Brain microvascular endothelial cell (primary cell): Measurements from ENCODE around the gene GNPDA1.

Experiments used
- DNase-seq: peaks from one replicate; pipeline ENCODE4 v3.0.0-alpha.2; 2020
- H3K27ac ChIP-seq: fragments of 250-450 bp; sonication (Bioruptor Pico); 2 replicates; pipeline ENCODE4 v1.5.1; 2020; ENCODE audit warnings: mild to moderate bottlenecking, moderate library complexity
- H3K27me3 ChIP-seq: fragments of 250-450 bp; sonication (Bioruptor Pico); replicated peaks from 2 replicates; pipeline ENCODE4 v1.5.1; 2020; ENCODE audit warnings: mild to moderate bottlenecking
- H3K36me3 ChIP-seq: fragments of 250-450 bp; sonication (Bioruptor Pico); replicated peaks from 2 replicates; pipeline ENCODE4 v1.5.1; 2020; ENCODE audit warnings: mild to moderate bottlenecking
- H3K4me3 ChIP-seq: 2 replicates; pipeline ENCODE4 v1.5.1; 2011; ENCODE audit warnings: low read depth, mild to moderate bottlenecking, control low read depth, low read length, moderate library complexity
- in situ Hi-C: cut with HindIII; loops from 2 replicates; pipeline ENCODE4 v1.10.0; 2017; ENCODE audit warnings: low sequenced_read_pairs, low pct_ligation_motif_present
- TF ChIP-seq, protein P1 (sequence below): IDR thresholded peaks from 2 replicates; pipeline ENCODE4 v1.5.1; 2011; ENCODE audit warnings: low read depth, mild to moderate bottlenecking, moderate library complexity, low read length, control low read depth, inconsistent platforms; ENCODE audit errors: missing control alignments

Gene GNPDA1

DNA sequence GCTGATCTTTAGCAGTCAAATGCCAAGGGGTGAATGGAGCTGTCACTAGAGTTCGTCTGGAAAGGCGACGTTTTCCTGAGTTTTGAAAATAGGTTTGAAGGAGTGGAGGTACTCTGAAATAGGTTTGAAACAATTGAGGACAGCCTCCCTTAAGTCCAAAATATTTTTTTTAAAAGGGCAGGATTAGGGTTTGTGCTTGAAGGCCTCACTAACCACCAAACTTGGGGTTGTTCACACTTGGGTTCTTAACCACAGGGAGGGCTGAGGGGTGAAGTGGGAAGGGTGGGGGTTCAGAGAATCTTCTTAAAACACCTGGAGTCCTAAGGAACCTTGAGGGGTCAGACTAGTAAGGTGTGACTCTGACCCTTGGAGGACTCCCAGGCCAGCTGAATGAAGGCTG lies 51.4 kb downstream of the GNPDA1 start:
- in situ Hi-C loops: no loop called here
- no peak for DNase-seq
- TF ChIP-seq, protein P1, sequence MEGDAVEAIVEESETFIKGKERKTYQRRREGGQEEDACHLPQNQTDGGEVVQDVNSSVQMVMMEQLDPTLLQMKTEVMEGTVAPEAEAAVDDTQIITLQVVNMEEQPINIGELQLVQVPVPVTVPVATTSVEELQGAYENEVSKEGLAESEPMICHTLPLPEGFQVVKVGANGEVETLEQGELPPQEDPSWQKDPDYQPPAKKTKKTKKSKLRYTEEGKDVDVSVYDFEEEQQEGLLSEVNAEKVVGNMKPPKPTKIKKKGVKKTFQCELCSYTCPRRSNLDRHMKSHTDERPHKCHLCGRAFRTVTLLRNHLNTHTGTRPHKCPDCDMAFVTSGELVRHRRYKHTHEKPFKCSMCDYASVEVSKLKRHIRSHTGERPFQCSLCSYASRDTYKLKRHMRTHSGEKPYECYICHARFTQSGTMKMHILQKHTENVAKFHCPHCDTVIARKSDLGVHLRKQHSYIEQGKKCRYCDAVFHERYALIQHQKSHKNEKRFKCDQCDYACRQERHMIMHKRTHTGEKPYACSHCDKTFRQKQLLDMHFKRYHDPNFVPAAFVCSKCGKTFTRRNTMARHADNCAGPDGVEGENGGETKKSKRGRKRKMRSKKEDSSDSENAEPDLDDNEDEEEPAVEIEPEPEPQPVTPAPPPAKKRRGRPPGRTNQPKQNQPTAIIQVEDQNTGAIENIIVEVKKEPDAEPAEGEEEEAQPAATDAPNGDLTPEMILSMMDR: no peak
- Histone ChIP-seq H3K27ac (no peak overlapping the region), H3K4me3 (no peak overlapping the region), H3K27me3 (no peaks in the 10 kb centered on the region), H3K36me3 (no peaks in the 10 kb centered on the region)

DNA sequence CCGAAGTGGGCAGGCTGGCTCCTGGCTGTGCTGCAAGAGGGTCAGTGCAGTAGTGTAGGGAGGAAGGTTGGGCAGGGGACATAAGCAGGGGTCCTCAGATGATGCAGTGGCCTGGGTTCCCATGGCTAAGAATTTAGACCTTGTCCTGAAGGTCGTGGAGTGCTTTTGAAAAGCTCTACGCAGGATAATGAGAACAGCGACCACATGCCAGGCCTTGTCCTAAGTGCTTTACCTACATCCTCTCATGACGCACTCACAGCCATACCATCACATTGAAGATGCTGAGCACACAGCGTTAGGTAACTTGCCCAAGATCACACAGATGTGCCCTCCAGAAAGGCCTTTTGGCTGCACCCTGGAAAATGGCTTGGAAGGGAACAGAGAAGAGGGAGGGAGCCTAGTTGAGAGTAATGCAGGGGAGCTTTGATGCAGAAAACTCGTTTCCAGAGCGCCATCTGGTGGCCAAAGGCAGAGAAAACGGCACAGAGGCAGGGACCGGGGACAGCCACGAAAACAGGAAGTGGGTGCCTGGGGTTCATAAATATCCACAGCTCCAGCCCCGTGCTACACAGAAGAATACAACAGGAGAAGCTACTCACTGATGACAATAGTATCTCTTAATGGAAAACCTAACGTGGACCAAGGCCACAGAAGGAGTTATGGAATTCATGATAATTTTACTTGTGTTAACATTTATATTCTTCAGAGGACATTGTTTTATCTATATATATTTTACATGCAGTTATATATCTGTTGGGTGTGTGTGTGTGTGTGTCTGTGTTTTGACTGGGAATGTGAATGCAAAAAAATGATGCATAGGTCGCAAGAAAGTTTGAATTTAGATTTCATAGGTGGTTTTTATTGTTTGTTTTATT lies 52.1 kb downstream of the GNPDA1 start:
- no peak overlapping the region for H3K4me3 ChIP-seq
- H3K27me3 ChIP-seq: no peaks in the 10 kb centered on the region
- TF ChIP-seq, protein P1: peak; percentile 92
- peak; percentile 79 for DNase-seq
- H3K27ac ChIP-seq: no peak overlapping the region
- in situ Hi-C loops: no loop called here
- no peaks in the 10 kb centered on the region for H3K36me3 ChIP-seq

DNA sequence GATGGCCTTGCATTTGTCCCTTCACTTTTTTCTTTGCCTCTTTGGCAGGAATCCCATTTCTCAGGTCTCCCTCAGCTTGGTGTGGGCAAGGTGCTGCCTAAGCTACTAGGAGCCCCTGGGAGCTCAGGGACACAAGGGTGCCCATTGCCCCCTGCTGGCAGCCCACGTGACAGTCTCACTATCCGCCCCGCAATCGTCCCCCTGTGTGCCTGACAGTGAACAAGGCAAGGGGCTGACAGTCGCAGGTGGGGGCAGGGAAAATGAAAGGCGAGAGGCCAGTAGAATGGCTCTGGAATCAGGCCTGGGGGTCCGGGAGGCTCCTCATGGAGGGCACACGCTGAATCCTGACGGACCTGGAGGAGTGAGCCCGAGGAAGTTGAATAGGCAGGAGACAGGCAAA lies 52.8 kb downstream of the GNPDA1 start:
- Histone ChIP-seq H3K4me3 (no peak overlapping the region), H3K27me3 (no peaks in the 10 kb centered on the region), H3K36me3 (no peaks in the 10 kb centered on the region), H3K27ac (no peak overlapping the region)
- no peak for DNase-seq
- TF ChIP-seq, protein P1: peak; percentile 57
- in situ Hi-C loops: no loop called here

DNA sequence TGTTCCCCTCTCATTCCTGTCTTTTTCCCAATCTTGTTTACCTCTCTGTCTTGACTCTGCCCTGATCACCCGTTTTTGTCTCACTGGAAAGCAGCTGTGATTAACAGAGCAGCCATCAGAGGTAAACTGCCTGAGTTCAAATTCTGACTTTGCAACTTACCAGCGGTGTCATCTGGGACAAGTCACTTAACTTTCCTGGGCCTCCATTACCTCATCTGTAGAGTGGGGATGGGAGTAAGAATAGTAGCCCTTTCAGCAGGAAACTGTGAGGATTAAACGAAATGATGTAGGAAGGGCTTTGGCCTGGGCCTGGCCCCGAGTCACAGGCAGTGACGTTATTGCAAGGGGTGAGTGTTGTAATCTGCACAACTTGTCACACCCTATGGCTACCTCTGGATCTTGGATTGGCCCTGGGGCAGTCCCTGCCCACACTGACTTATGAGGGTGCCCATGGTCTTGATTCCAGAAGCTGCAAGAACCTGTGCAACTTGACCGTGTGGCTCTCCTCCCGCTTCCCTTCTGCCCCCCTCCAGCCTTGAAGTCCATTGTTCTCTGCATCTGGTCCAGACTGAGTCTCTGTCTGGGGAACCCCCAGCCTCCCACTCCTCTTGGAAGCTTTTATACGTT lies 54.2 kb downstream of the GNPDA1 start:
- H3K4me3 ChIP-seq: no peak overlapping the region
- in situ Hi-C loops: no loop called here
- TF ChIP-seq, protein P1: no peak
- no peak overlapping the region for H3K27ac ChIP-seq
- H3K27me3 ChIP-seq: no peaks in the 10 kb centered on the region
- no peak for DNase-seq
- H3K36me3 ChIP-seq: no peaks in the 10 kb centered on the region

DNA sequence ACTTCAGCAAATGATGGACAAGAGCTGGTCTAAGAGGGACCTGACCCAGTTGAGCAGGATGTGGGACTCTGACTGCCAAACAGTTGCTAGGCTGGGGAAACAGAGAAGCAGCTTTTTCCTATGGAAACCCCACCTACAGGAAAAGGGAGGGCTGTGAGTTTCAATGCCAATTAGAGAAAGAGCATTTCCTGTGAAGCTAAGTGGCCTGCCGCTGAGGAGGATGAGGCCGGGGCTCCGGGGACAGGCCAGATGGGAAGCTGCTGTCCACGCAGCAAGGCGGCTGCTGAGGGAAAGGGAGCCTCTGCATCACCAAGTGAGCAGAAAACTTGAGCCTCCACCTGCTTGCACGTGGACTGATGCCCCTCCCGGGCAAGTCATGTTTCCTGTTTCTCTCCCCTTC lies 54.7 kb downstream of the GNPDA1 start, which contains the start of gene PCDH12:
TSS of gene PCDH12 (minus strand) at position 90 of the 400 bp plus-strand sequence. CDS start 351 bp downstream, outside the sequence.
- no peaks in the 10 kb centered on the region for H3K27me3 ChIP-seq
- no peak for DNase-seq
- H3K27ac ChIP-seq: no peak within 1 kb of the TSS
- H3K4me3 ChIP-seq: no peak within 1 kb of the TSS
- TF ChIP-seq, protein P1: no peak
- in situ Hi-C loops: no loop called here
- no peaks in the 10 kb centered on the region for H3K36me3 ChIP-seq
